ENCODE measurements around the gene GPR18. TPM values are rescaled to one million over a fixed set of nuclear protein-coding genes. Genes with fewer than 3 reads are reported as not detected.

The GPR18 gene
- total and polyA plus RNA-seq, 2 of the 4 experiments (the other 2 are of a cell fraction) = not detected

GRCh38 chr13:99261059-99261458 lies 2.9 kb upstream of the GPR18 start:
- Histone ChIP-seq H2AFZ (replicated peaks; ENCODE audit: low read length, poor library complexity) (no peak overlapping the region), H3K9me3 (ENCODE audit: control insufficient read depth, insufficient read depth, low read length) (no peaks in the 10 kb centered on the region), H3K27me3 (ENCODE audit: control insufficient read depth, insufficient read depth, low read length) (no peaks in the 10 kb centered on the region), H3K56ac (ENCODE audit: extremely low read depth, insufficient read depth, low read length) (no peak overlapping the region), H3K4ac (ENCODE audit: low read depth, low read length) (no peak overlapping the region), H3K79me1 (ENCODE audit: low read depth in 1 of 2, low read length in 2 of 2) (peaks cover 3 to 4% of the 10 kb centered on the region in 2 experiments; a peak in 2 of 4 replicates), H2BK120ac (ENCODE audit: low read depth, low read length) (no peak overlapping the region), H2AK5ac (ENCODE audit: low read depth, low read length) (no peak overlapping the region), H3K9ac (ENCODE audit: low read depth, low read length) (no peak overlapping the region), H3K4me1 (ENCODE audit: control insufficient read depth, insufficient read depth, low read length) (peaks cover 4% of the 10 kb centered on the region; the same call in 1 of the 2 replicates), H3K36me3 (ENCODE audit: control insufficient read depth, insufficient read depth, low read length) (peaks cover 3% of the 10 kb centered on the region; the same call in 1 of the 2 replicates), H3K18ac (ENCODE audit: low read depth, low read length) (no peak overlapping the region), H2BK5ac (ENCODE audit: low read depth, low read length, poor library complexity, severe bottlenecking) (no peak overlapping the region), H3K14ac (replicated peaks; ENCODE audit: low read depth, low read length) (no peak overlapping the region), H3K9me1 (ENCODE audit: insufficient read depth, low read length) (peaks cover 3% of the 10 kb centered on the region; the same call in 1 of the 2 replicates), H2BK20ac (ENCODE audit: low read depth, low read length) (no peak overlapping the region), H4K20me1 (ENCODE audit: insufficient read depth, low read length) (no peaks in the 10 kb centered on the region; the same call in 1 of the 2 replicates), H3K27ac (ENCODE audit: insufficient read depth, low read length) (no peak overlapping the region), H2AK9ac (replicated peaks; ENCODE audit: low read depth, low read length, poor library complexity) (no peak overlapping the region), H4K91ac (ENCODE audit: insufficient read depth, low read depth, low read length) (no peak overlapping the region), H3K23ac (ENCODE audit: low read depth, low read length) (no peak overlapping the region), H2BK15ac (ENCODE audit: low read depth, low read length) (no peak overlapping the region), H4K8ac (ENCODE audit: low read depth in 2 of 2, low read length in 2 of 2) (no peak overlapping the region), H4K5ac (ENCODE audit: low read depth, low read length) (no peak overlapping the region), H3K4me3 (ENCODE audit: insufficient read depth, low read depth, low read length) (no peak overlapping the region), H3K4me2 (ENCODE audit: low read depth, low read length) (no peak overlapping the region)
- no CpG with 5 or more reads among the region's 1 CpG for WGBS, 2 experiments (ENCODE audit: extremely low coverage in 2 of 2, insufficient read length in 1 of 2)
- BruUV-seq (replicated peaks) = no TSS peak
- TF ChIP-seq USF2 (IDR thresholded peaks at IDR 0.05; ENCODE audit: low read depth, low read length) (no peak), RAD21 (IDR thresholded peaks at IDR 0.05; ENCODE audit: low read length) (no peak), RCOR1 (IDR thresholded peaks at IDR 0.05; ENCODE audit: insufficient replicate concordance, low read length) (no peak), CTCF (conservative IDR thresholded peaks at IDR 0.05; ENCODE audit: low read depth, low read length) (no peak), CHD1 (IDR thresholded peaks at IDR 0.05; ENCODE audit: low read depth, low read length) (no peak), SMC3 (IDR thresholded peaks at IDR 0.05; ENCODE audit: low read depth, low read length) (no peak), ELK1 (IDR thresholded peaks at IDR 0.05; ENCODE audit: borderline replicate concordance, low read depth, low read length) (no peak), CEBPB (IDR thresholded peaks at IDR 0.05; ENCODE audit: low read depth, low read length) (no peak), MAZ (IDR thresholded peaks at IDR 0.05; ENCODE audit: borderline replicate concordance, low read depth, low read length) (no peak), RFX5 (IDR thresholded peaks at IDR 0.05; ENCODE audit: low read depth, low read length) (no peak)
- dilution Hi-C loops (cut with HindIII; ENCODE audit: low sequenced_read_pairs, unreplicated experiment) (no loop called here), intact Hi-C loops (cut with micrococcal nuclease) (loop anchor here (10.0 kb wide), 2 partner anchors 176 to 416 kb away; no protein-coding TSS in a partner anchor), in situ Hi-C loops (cut with MboI; ENCODE audit: low sequenced_read_pairs) (loop anchor here (5.0 kb wide), 1 partner anchor 84 kb away; no protein-coding TSS in a partner anchor)
- DNase-seq (no peak), ATAC-seq (ENCODE audit: low read depth) (no peak)
- POLR2A ChIA-PET (ENCODE audit: unreplicated experiment) = no interaction called here
- CTCF ChIA-PET = interaction anchor here (1.0 kb wide), 1 partner anchor 84 kb away, joined by 3 read pairs; no protein-coding TSS in a partner anchor

Data from IMR-90 (cell line).